MM.1S (cell line): ENCODE results near the gene FAM83E.

ENCODE experiments used
- CTCF ChIP-seq: fragments of 300-600 bp; sonication (generic); IDR thresholded peaks from 2 replicates; pipeline ENCODE4 v1.5.1; 2016; ENCODE audit warnings: antibody characterized with exemption, low read length, mixed read lengths
- EZH2 ChIP-seq: fragments of 300-600 bp; sonication (generic); optimal IDR thresholded peaks from 2 replicates; pipeline ENCODE3; 2017; ENCODE audit warnings: low read depth, mild to moderate bottlenecking, antibody characterized with exemption, low read length, mixed read lengths
- EZH2phosphoT487 ChIP-seq: fragments of 300-600 bp; sonication (generic); IDR thresholded peaks from 2 replicates; pipeline ENCODE4 v1.6.1; 2018; ENCODE audit warnings: antibody characterized with exemption, low read length

DNA sequence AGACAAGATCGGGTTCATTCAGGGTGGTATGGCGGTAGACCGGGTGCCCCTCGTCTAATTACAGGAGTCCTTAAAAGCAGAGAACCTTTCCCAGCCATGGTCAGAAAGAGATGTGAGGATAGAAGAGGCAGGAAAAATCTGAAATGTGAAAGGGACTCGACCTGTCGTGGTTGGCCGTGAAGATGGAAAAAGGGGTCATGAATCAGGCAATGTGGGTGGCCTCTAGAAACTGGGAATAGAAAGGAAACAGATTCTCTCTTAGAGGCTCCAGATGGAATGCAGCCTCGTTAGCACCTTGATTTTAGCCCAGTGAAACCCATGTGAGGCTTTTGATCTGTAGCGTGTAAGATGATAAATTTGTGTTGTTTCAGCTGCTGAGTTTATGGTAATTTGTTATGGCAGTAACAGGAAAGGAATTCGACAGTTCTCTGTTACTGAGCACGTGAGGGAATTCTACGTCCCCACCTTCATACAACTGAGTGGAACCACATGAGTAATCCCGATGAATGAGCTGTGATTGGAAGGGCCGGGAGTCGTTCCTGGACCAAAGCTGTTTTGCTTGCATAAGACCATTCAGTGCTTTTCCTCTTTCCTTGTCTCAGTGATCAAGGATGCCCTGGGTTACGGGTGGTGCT, 42.1 kb upstream of the FAM83E start:
- TF ChIP-seq CTCF (no peak), EZH2 (no peak), EZH2phosphoT487 (no peak)
